Activated naive CD8-positive, alpha-beta T cell (primary cell): Measurements from ENCODE around the gene ANKRD60.
A peak's percentile ranks its signal among the peaks of the same experiment; 100 is the strongest.

Experiments used
- H3K27ac Mint-ChIP-seq: one replicate; pipeline ENCODE4 v1.8.0; 2021; ENCODE audit warnings: mixed read lengths
- H3K27me3 Mint-ChIP-seq: one replicate; pipeline ENCODE4 v1.8.0; 2021; ENCODE audit warnings: mixed read lengths
- H3K36me3 Mint-ChIP-seq: one replicate; pipeline ENCODE4 v1.8.0; 2021; ENCODE audit warnings: mixed read lengths
- H3K4me1 Mint-ChIP-seq: one replicate; pipeline ENCODE4 v1.8.0; 2021; ENCODE audit warnings: low read depth, mixed read lengths
- H3K4me3 Mint-ChIP-seq: one replicate; pipeline ENCODE4 v1.8.0; 2021; ENCODE audit warnings: mild to moderate bottlenecking, mixed read lengths
- H3K9me3 Mint-ChIP-seq: one replicate; pipeline ENCODE4 v1.8.0; 2021; ENCODE audit warnings: low read depth, mixed read lengths

Gene ANKRD60

GRCh38 chr20:58197185-58197469 lies 31.3 kb downstream of the ANKRD60 start:
- no peak overlapping the region for H3K27ac Mint-ChIP-seq
- H3K36me3 Mint-ChIP-seq = no peaks in the 10 kb centered on the region
- peaks cover 2% of the 10 kb centered on the region for H3K27me3 Mint-ChIP-seq
- no peaks in the 10 kb centered on the region for H3K9me3 Mint-ChIP-seq
- no peak overlapping the region for H3K4me3 Mint-ChIP-seq
- no peaks in the 10 kb centered on the region for H3K4me1 Mint-ChIP-seq

GRCh38 chr20:58196402-58197184 lies 31.9 kb downstream of the ANKRD60 start:
- H3K36me3 Mint-ChIP-seq = no peaks in the 10 kb centered on the region
- no peak overlapping the region for H3K4me3 Mint-ChIP-seq

GRCh38 chr20:58195047-58195446 lies 33.4 kb downstream of the ANKRD60 start:
- Mint-ChIP-seq H3K4me3 (no peak overlapping the region), H3K27me3 (peaks cover 3% of the 10 kb centered on the region), H3K36me3 (no peaks in the 10 kb centered on the region), H3K9me3 (no peaks in the 10 kb centered on the region), H3K27ac (no peak overlapping the region), H3K4me1 (no peaks in the 10 kb centered on the region)

More at GRCh38 chr20:58196402-58197184, 31.9 kb downstream of the ANKRD60 start:
- Mint-ChIP-seq H3K4me1 (no peaks in the 10 kb centered on the region), H3K27me3 (peaks cover 3% of the 10 kb centered on the region), H3K9me3 (no peaks in the 10 kb centered on the region), H3K27ac (no peak overlapping the region)

- Mint-ChIP-seq H3K36me3 (no peaks in the 10 kb centered on the region), H3K27me3 (peaks cover 3% of the 10 kb centered on the region), H3K27ac (no peak overlapping the region), H3K9me3 (no peaks in the 10 kb centered on the region), H3K4me3 (no peak overlapping the region), H3K4me1 (no peaks in the 10 kb centered on the region)
Observed at GRCh38 chr20:58194175-58194791, 34.2 kb downstream of the ANKRD60 start.

GRCh38 chr20:58192567-58192966 lies 35.9 kb downstream of the ANKRD60 start:
- H3K9me3 Mint-ChIP-seq = no peaks in the 10 kb centered on the region
- no peak overlapping the region for H3K4me3 Mint-ChIP-seq
- H3K4me1 Mint-ChIP-seq = no peaks in the 10 kb centered on the region
- H3K27me3 Mint-ChIP-seq = peaks cover 5% of the 10 kb centered on the region
- no peaks in the 10 kb centered on the region for H3K36me3 Mint-ChIP-seq
- no peak overlapping the region for H3K27ac Mint-ChIP-seq

GRCh38 chr20:58192065-58192464 lies 36.4 kb downstream of the ANKRD60 start:
- H3K36me3 Mint-ChIP-seq = no peaks in the 10 kb centered on the region
- H3K4me3 Mint-ChIP-seq = no peak overlapping the region
- no peak overlapping the region for H3K27ac Mint-ChIP-seq
- H3K9me3 Mint-ChIP-seq = no peaks in the 10 kb centered on the region
- H3K4me1 Mint-ChIP-seq = no peaks in the 10 kb centered on the region
- H3K27me3 Mint-ChIP-seq = peaks cover 5% of the 10 kb centered on the region

- H3K27me3 Mint-ChIP-seq = peaks cover 10% of the 10 kb centered on the region
Observed at GRCh38 chr20:58188527-58188926, 39.9 kb downstream of the ANKRD60 start.

GRCh38 chr20:58184984-58185383 lies 43.5 kb downstream of the ANKRD60 start:
- H3K4me3 Mint-ChIP-seq = no peak overlapping the region
- peaks cover 12% of the 10 kb centered on the region for H3K27me3 Mint-ChIP-seq

More at GRCh38 chr20:58188527-58188926, 39.9 kb downstream of the ANKRD60 start:
- no peak overlapping the region for H3K27ac Mint-ChIP-seq
- no peaks in the 10 kb centered on the region for H3K4me1 Mint-ChIP-seq
- no peak overlapping the region for H3K4me3 Mint-ChIP-seq
- H3K9me3 Mint-ChIP-seq = no peaks in the 10 kb centered on the region
- no peaks in the 10 kb centered on the region for H3K36me3 Mint-ChIP-seq

GRCh38 chr20:58184063-58184462 lies 44.4 kb downstream of the ANKRD60 start:
- Mint-ChIP-seq H3K4me1 (peaks cover 4% of the 10 kb centered on the region), H3K36me3 (no peaks in the 10 kb centered on the region), H3K27ac (no peak overlapping the region), H3K9me3 (no peaks in the 10 kb centered on the region), H3K27me3 (peaks cover 12% of the 10 kb centered on the region), H3K4me3 (no peak overlapping the region)

More at GRCh38 chr20:58184984-58185383, 43.5 kb downstream of the ANKRD60 start:
- no peaks in the 10 kb centered on the region for H3K36me3 Mint-ChIP-seq
- no peaks in the 10 kb centered on the region for H3K4me1 Mint-ChIP-seq
- H3K27ac Mint-ChIP-seq = no peak overlapping the region
- H3K9me3 Mint-ChIP-seq = no peaks in the 10 kb centered on the region

GRCh38 chr20:58182521-58183140 lies 45.8 kb downstream of the ANKRD60 start:
- Mint-ChIP-seq H3K9me3 (no peaks in the 10 kb centered on the region), H3K27ac (no peak overlapping the region), H3K27me3 (peaks cover 13% of the 10 kb centered on the region), H3K36me3 (no peaks in the 10 kb centered on the region), H3K4me3 (no peak overlapping the region), H3K4me1 (peaks cover 6% of the 10 kb centered on the region)

GRCh38 chr20:58179432-58180099 lies 48.9 kb downstream of the ANKRD60 start:
- peak overlapping the region; percentile 33 for H3K4me3 Mint-ChIP-seq
- H3K36me3 Mint-ChIP-seq = no peaks in the 10 kb centered on the region
- H3K27me3 Mint-ChIP-seq = peaks cover 10% of the 10 kb centered on the region
- H3K27ac Mint-ChIP-seq = no peak overlapping the region
- H3K9me3 Mint-ChIP-seq = no peaks in the 10 kb centered on the region
- peaks cover 9% of the 10 kb centered on the region for H3K4me1 Mint-ChIP-seq

- Mint-ChIP-seq H3K27me3 (peaks cover 10% of the 10 kb centered on the region), H3K4me1 (peaks cover 14% of the 10 kb centered on the region), H3K4me3 (peak overlapping the region; percentile 33), H3K27ac (no peak overlapping the region), H3K9me3 (no peaks in the 10 kb centered on the region), H3K36me3 (no peaks in the 10 kb centered on the region)
Observed at GRCh38 chr20:58179083-58179431, 49.4 kb downstream of the ANKRD60 start.

GRCh38 chr20:58177799-58178198 lies 50.7 kb downstream of the ANKRD60 start:
- H3K27me3 Mint-ChIP-seq = peaks cover 7% of the 10 kb centered on the region
- peaks cover 17% of the 10 kb centered on the region for H3K4me1 Mint-ChIP-seq
- H3K4me3 Mint-ChIP-seq = no peak overlapping the region
- H3K36me3 Mint-ChIP-seq = no peaks in the 10 kb centered on the region
- H3K9me3 Mint-ChIP-seq = no peaks in the 10 kb centered on the region
- no peak overlapping the region for H3K27ac Mint-ChIP-seq

GRCh38 chr20:58175836-58176235 lies 52.6 kb downstream of the ANKRD60 start:
- no peaks in the 10 kb centered on the region for H3K36me3 Mint-ChIP-seq
- no peaks in the 10 kb centered on the region for H3K9me3 Mint-ChIP-seq
- H3K4me3 Mint-ChIP-seq = no peak overlapping the region
- peaks cover 3% of the 10 kb centered on the region for H3K27me3 Mint-ChIP-seq
- H3K27ac Mint-ChIP-seq = no peak overlapping the region
- peaks cover 22% of the 10 kb centered on the region for H3K4me1 Mint-ChIP-seq

GRCh38 chr20:58175425-58175824 lies 53.0 kb downstream of the ANKRD60 start:
- H3K27ac Mint-ChIP-seq = no peak overlapping the region
- peaks cover 3% of the 10 kb centered on the region for H3K27me3 Mint-ChIP-seq
- H3K4me3 Mint-ChIP-seq = no peak overlapping the region
- peaks cover 22% of the 10 kb centered on the region for H3K4me1 Mint-ChIP-seq
- H3K9me3 Mint-ChIP-seq = no peaks in the 10 kb centered on the region
- no peaks in the 10 kb centered on the region for H3K36me3 Mint-ChIP-seq
